Kidney (tissue), 14 donors: ENCODE results near the gene CMTM6. TPM values are rescaled to one million over a fixed set of nuclear protein-coding genes. Genes with fewer than 3 reads are reported as not detected.
A peak's percentile ranks its signal among the peaks of the same experiment; 100 is the strongest.

Experiments used
- DNase-seq, 5 donors: peaks; one replicate each; pipeline ENCODE4 v3.0.0-alpha.2; 2013 to 2020
- FAIRE-seq: peaks from 2 replicates; lab custom pipeline; 2012; peaks lifted over from hg19 to GRCh38; lab: Jason Lieb, UNC
- H3K27ac ChIP-seq, 2 donors: one replicate each; pipeline ENCODE4 v1.7.0; 2013; ENCODE audit warnings: low read depth in 2 of 2, low read length in 2 of 2, inconsistent platforms in 1 of 2
- H3K27me3 ChIP-seq: one replicate; pipeline ENCODE4 v1.7.1; 2013; ENCODE audit warnings: low read length, inconsistent platforms; ENCODE audit not compliant: control insufficient read depth, insufficient read depth
- H3K36me3 ChIP-seq, 3 donors: one replicate each; pipeline versions ENCODE4 v1.7.0 to v1.7.1; 2013; ENCODE audit warnings: low read length in 3 of 3, control low read depth in 1 of 3, inconsistent platforms in 1 of 3; ENCODE audit not compliant: insufficient read depth in 3 of 3, control insufficient read depth in 2 of 3
- H3K4me1 ChIP-seq, 3 donors: one replicate each; pipeline versions ENCODE4 v1.7.0 to v1.7.1; 2013; ENCODE audit warnings: low read length in 3 of 3, inconsistent platforms in 1 of 3, low read depth in 1 of 3; ENCODE audit not compliant: control insufficient read depth in 2 of 3, insufficient read depth in 2 of 3
- H3K4me3 ChIP-seq, 3 donors: one replicate each; pipeline versions ENCODE4 v1.7.0 to v1.8.1; 2013; ENCODE audit warnings: low read length in 3 of 3, control low read depth in 1 of 3, inconsistent platforms in 1 of 3
- H3K9ac ChIP-seq, 3 donors: one replicate each; pipeline versions ENCODE4 v1.7.0 to v1.7.1; 2013; ENCODE audit warnings: low read length in 3 of 3, control low read depth in 1 of 3, inconsistent platforms in 1 of 3
- H3K9me3 ChIP-seq, 3 donors: one replicate each; pipeline versions ENCODE4 v1.7.0 to v1.7.1; 2013; ENCODE audit warnings: low read length in 3 of 3, control low read depth in 1 of 3, inconsistent platforms in 1 of 3; ENCODE audit not compliant: control insufficient read depth in 2 of 3, insufficient read depth in 1 of 3
- intact Hi-C: fragments of 100-400 bp; cut with DNase I; formaldehyde crosslinking; loops from one replicate; pipeline ENCODE4 v1.11.1; 2022
- microRNA-seq: library from miRNA; unstranded; fragments of <30 nt; microRNA quantifications from one replicate; pipeline ENCODE4 v1.2.0, GENCODE V29; 2020
- polyA plus RNA-seq: library from polyadenylated mRNA; stranded (reverse); fragments of 350-450 nt; fragmentation: Illumina TruSeq; extraction: RNeasy Lipid Tissue Mini Kit (QIAGEN cat#74804); gene quantifications from one replicate; pipeline ENCODE4 v1.2.3, GENCODE V29; 2014; ENCODE audit warnings: low read depth, low replicate concordance; ENCODE audit not compliant: insufficient read depth
- total RNA-seq: library from RNA; stranded (reverse); fragmentation: NEBNext Ultra II Directional; extraction: Animal tissue kit (Norgen Biotek cat#: 25700); gene quantifications from one replicate; pipeline ENCODE4 v1.2.1, GENCODE V29; 2021
- TF ChIP-seq, protein P1 (sequence below): IDR thresholded peaks from 3 replicates; pipeline ENCODE4 v1.5.1; 2012; ENCODE audit warnings: mild to moderate bottlenecking, moderate library complexity, borderline replicate concordance; ENCODE audit not compliant: insufficient read depth; ENCODE audit errors: extremely low read depth
- donor health status: control.
- donor health status: control.
- donor health status: control.
- donor health status: control.
- donor health status: control.
- donor health status: DM: yes; HTN: yes; CAD: no.
- donor health status: Normal renal cell carcinoma (clear cell type).

Gene CMTM6
- total and polyA plus RNA-seq, 2 donors from 2014 or later, result 22.2 to 63.3 TPM

- no peak for DNase-seq
- intact Hi-C loops, result no loop called here
- Histone ChIP-seq H3K9me3 (no peaks in the 10 kb centered on the region), H3K27ac (peak overlapping the region in 1 of 2 donors; percentile 38), H3K4me1 (peaks cover 0 to 3% (median 0%) of the 10 kb centered on the region in 3 donors), H3K4me3 (peak overlapping the region in 1 of 3 donors; percentile 29), H3K36me3 (no peaks in the 10 kb centered on the region), H3K9ac (no peak overlapping the region), H3K27me3 (no peaks in the 10 kb centered on the region)
- TF ChIP-seq, protein P1, sequence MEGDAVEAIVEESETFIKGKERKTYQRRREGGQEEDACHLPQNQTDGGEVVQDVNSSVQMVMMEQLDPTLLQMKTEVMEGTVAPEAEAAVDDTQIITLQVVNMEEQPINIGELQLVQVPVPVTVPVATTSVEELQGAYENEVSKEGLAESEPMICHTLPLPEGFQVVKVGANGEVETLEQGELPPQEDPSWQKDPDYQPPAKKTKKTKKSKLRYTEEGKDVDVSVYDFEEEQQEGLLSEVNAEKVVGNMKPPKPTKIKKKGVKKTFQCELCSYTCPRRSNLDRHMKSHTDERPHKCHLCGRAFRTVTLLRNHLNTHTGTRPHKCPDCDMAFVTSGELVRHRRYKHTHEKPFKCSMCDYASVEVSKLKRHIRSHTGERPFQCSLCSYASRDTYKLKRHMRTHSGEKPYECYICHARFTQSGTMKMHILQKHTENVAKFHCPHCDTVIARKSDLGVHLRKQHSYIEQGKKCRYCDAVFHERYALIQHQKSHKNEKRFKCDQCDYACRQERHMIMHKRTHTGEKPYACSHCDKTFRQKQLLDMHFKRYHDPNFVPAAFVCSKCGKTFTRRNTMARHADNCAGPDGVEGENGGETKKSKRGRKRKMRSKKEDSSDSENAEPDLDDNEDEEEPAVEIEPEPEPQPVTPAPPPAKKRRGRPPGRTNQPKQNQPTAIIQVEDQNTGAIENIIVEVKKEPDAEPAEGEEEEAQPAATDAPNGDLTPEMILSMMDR, result no peak
- no peak for FAIRE-seq
These were observed 69.7 kb downstream of the CMTM6 start for GRCh38 chr3:32432711-32433530.

- peak overlapping the region in 1 of 2 donors; percentile 38 for H3K27ac ChIP-seq
- FAIRE-seq, result no peak
- TF ChIP-seq, protein P1, result no peak
- intact Hi-C loops, result no loop called here
- no peak overlapping the region for H3K9ac ChIP-seq
- H3K27me3 ChIP-seq, result no peaks in the 10 kb centered on the region
- no peaks in the 10 kb centered on the region for H3K9me3 ChIP-seq
- H3K4me3 ChIP-seq, result no peak overlapping the region
- DNase-seq, result no peak
- H3K4me1 ChIP-seq, result peaks cover 0 to 3% (median 0%) of the 10 kb centered on the region in 3 donors
- no peaks in the 10 kb centered on the region for H3K36me3 ChIP-seq
These were observed 70.5 kb downstream of the CMTM6 start for GRCh38 chr3:32432045-32432710.

GRCh38 chr3:32431481-32431880 lies 71.2 kb downstream of the CMTM6 start:
- FAIRE-seq, result no peak
- Histone ChIP-seq H3K4me3 (no peak overlapping the region), H3K36me3 (no peaks in the 10 kb centered on the region), H3K9ac (no peak overlapping the region), H3K27ac (no peak overlapping the region), H3K27me3 (no peaks in the 10 kb centered on the region), H3K9me3 (no peaks in the 10 kb centered on the region), H3K4me1 (peaks cover 0 to 3% (median 0%) of the 10 kb centered on the region in 3 donors)
- DNase-seq, result no peak
- intact Hi-C loops, result no loop called here
- TF ChIP-seq, protein P1, result no peak

Small RNA genes lying within 50 kb of the gene (microRNA-seq; reads per million reads assigned to microRNA genes)
- not detected for gene MIR548AY

Other genes starting within 250 kb of the CMTM6 start
- gene CMTM7, start 111.0 kb downstream of the CMTM6 start, total RNA-seq, result 38.2 TPM
- gene CMTM7, start 111.0 kb downstream of the CMTM6 start, polyA plus RNA-seq, result 26.0 TPM
- gene DYNC1LI1, start 68.0 kb upstream of the CMTM6 start, total RNA-seq, result 28.2 TPM
- gene DYNC1LI1, start 68.0 kb upstream of the CMTM6 start, polyA plus RNA-seq, result 24.3 TPM
- gene CNOT10, start 182.3 kb upstream of the CMTM6 start, total RNA-seq, result 34.0 TPM
- gene CNOT10, start 182.3 kb upstream of the CMTM6 start, polyA plus RNA-seq, result 19.0 TPM